HG03175 (cell line): Measurements from ENCODE around the gene RNF121.

Source experiments
- ATAC-seq: cut with Tn5 transposase; IDR thresholded peaks from one replicate; pipeline ENCODE4 v1.9.1; 2021; ENCODE audit warnings: mild to moderate bottlenecking, moderate library complexity; ENCODE audit not compliant: unreplicated experiment

RNF121 gene

GRCh38 chr11:71934213-71934612 lies 5.4 kb downstream of the RNF121 start:
- no peak for ATAC-seq

DNA sequence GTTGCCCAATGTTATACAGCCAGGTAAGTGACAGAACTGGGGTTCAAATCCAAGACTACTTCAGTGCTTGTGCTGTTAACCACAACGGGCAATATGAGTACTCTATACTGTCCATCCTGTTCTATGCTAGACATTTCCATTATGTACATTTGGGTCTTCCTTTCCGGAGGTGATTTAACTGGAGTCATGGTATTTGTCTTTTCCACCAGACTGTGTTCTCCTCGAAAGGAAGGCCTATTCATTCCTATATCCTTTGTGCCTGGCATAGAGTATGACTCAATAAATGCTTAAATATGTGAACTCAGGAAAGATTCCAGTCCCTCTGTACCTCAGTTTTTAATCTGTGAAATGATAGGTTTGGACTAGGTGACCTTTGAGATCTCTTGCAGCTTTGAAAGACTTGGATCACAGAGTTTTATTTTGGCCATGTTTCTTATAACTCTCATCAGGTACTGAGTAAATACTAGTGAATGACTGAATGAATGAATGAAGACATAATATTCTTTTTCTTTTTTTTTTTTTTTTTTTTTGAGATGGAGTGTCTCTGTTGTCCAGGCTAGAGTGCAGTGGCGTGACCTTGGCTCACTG lies 6.6 kb downstream of the RNF121 start:
- no peak for ATAC-seq

DNA sequence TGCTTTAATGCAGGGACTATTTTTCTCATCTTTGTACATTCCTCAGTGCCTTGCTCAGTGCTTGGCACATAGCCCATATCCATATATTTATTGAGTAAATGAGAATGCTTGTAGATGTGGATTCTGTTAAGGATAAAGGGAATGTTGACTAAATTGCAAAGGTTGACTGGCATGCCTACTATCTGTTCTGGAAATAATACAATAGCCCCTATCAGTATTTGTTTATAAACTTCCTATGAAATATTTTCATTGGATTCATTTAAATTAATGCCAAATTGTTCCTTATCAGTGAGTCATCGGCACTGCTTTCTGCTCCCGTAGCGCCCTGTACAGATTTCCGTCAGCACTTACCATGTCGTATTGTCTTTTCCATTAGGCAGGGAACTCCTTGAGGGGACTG lies 8.0 kb downstream of the RNF121 start:
- no peak for ATAC-seq

- ATAC-seq, result no peak
These were observed 9.0 kb downstream of the RNF121 start for GRCh38 chr11:71937826-71938225.

- no peak for ATAC-seq
These were observed 11.8 kb downstream of the RNF121 start for GRCh38 chr11:71940561-71941219.

DNA sequence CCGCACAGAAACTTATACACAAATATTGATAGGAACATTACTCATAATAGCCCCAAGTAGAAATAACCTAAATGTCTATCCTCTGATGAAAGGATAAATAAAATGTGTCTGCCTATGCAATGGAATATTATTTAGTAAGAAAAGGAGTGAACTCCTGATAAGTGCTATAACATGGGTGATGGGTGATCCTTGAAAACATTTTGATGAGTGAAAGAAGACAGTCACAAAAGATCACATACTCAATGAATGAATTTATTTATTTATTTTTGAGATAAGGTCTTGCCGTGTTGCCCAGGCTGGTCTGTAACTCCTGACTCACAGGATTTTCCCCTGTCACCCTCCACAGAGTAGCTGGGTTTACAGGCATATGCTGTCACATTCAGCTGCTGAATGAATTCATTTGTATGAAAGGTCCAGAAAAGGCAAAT lies 17.3 kb downstream of the RNF121 start:
- ATAC-seq, result no peak

GRCh38 chr11:71947498-71947897 lies 18.7 kb downstream of the RNF121 start:
- no peak for ATAC-seq

GRCh38 chr11:71948314-71949027 lies 19.6 kb downstream of the RNF121 start:
- ATAC-seq, result no peak

DNA sequence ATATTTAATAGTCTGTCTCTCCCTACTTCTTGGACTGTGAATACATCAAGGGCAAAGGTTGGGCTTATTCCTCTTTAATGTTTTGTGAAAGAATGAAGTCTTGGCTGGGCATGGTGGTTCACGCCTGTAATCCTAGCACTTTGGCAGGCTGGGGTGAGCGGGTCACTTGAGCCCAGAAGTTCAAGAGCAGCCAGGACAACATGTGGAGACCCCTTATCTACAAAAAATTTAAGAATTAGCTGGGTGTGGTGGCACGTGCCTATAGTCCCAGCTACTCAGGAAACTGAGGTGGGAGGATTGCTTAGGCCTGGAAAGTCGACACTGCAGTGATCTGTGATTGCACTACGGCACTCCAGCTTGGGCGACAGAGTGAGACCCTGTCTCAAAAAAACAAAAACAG lies 20.2 kb downstream of the RNF121 start:
- no peak for ATAC-seq

GRCh38 chr11:71951741-71952310 lies 23.0 kb downstream of the RNF121 start:
- ATAC-seq, result no peak

DNA sequence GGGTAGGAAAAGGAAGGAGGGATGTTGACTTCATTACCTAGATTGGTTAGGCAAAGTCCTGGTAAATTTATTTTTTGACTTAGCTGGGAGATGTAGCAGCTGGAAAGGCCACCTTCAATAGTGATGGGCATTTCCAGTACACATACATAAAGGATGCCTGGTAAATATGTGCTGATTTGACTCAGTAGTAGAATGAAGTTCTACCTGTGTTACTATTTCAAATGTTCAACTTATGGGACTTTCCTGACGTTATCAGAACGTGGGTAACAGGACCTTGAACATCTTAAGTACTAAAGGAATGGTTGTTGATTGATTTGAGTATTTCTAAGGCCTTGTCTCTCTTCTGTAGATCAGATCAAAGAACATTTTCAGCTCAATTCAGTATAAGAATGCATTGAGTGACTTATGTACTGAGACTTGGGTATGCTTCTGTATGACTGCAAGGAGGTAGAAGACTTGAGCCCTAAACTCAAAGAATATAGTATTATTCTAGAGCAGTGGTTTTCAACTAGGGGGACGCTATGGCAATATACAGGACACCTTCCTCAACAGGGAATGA lies 27.1 kb downstream of the RNF121 start:
- no peak for ATAC-seq

GRCh38 chr11:71962428-71963038 lies 33.7 kb downstream of the RNF121 start:
- ATAC-seq, result peak; percentile 84

DNA sequence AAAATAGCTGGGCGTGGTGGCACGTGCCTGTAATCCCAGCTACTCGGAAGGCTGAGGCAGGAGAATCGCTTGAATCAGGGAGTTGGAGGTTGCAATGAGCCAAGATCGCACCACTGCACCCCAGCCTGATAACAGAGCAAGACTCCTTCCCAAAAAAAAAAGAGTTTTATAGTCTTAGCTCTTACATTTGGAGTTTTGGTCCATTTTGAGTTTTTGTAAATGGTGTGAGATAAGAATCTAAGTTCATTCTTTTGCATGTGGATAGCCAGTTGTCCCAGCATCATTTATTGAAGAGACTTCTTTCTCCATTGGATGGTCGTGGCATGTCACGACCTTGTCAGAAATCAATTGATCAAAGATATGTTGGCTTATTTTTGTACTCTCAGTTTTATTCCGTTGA lies 34.6 kb downstream of the RNF121 start:
- no peak for ATAC-seq

DNA sequence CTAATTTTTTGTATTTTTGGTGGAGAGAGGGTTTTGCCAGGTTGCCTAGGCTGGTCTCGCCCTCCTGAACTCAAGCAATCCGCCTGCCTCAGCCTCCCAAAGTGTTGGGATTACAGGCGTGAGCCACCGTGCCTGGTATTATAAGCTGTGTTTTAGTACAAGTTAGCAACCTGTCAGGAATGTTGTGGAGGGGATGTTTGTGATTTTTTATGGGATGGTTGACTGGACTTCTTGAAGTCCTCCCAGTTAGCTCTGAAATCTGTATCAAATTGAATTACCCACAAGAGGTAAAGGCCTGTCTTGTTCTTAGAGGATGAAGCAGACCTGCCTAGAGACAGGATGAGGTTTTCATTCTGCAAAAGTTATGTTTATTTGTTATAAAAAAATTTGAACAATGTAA lies 35.8 kb downstream of the RNF121 start:
- ATAC-seq, result no peak

- no peak for ATAC-seq
These were observed 42.8 kb downstream of the RNF121 start for GRCh38 chr11:71971680-71972079.

DNA sequence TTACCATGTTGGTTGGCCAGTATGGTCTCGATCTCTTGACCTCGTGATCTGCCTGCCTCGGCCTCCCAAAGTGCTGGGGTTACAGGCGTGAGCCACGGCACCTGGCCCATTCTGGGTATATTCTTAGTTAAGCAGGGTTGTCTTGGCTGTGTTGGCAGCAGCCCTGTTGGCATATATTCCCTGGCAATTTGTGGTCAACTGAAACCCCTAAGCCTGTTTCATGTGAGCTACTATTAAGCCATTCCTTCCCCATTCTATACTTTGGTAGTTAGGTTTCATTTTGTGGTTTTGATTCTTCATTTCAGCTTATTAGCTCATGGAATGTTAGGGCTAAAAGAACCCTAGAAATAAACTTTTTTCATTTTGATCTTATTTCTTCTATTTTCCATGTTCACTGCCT lies 47.7 kb downstream of the RNF121 start:
- no peak for ATAC-seq

- ATAC-seq, result no peak
These were observed 48.2 kb downstream of the RNF121 start for GRCh38 chr11:71977090-71977489.

DNA sequence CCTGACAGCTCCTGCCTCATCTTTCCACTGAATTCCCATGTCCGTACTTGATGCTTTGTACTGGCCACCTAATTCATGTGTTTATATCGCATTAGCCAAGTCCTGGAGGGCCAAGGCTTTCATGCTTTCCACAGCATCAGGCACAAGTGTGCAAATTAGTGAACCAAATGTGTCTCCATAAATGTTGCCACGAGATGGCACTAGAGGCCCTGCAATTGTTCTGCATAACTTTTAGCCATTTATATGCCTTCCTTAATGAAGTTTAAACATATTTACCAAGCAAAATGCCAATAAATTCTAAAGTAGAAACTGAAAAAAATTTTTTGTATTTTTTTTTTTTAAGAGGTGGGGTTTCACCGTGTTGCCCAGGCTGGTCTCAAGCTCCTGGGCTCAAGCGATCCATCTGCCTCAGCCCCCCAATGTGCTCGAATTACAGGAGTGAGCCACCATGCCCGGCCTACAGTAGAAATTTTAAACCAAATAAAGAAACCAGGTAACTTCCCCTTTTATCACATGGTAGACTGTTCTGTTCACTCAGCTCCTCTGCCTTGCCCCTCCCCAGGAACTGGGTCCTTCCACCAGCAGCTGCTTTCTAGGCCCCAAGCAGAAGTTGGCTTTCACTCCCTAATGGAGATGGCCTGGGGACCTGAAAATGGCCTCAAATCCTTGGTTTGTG lies 49.0 kb downstream of the RNF121 start:
- ATAC-seq, result peak; percentile 55

- ATAC-seq, result no peak
These were observed 50.2 kb downstream of the RNF121 start for GRCh38 chr11:71979094-71979493.

- no peak for ATAC-seq
These were observed 50.8 kb downstream of the RNF121 start for GRCh38 chr11:71979602-71980001.

GRCh38 chr11:71986131-71986530 lies 57.3 kb downstream of the RNF121 start:
- no peak for ATAC-seq
